Body of pancreas (tissue), 4 donors: ENCODE measurements around the gene EXOSC2. TPM values are rescaled to one million over a fixed set of nuclear protein-coding genes. Genes with fewer than 3 reads are reported as not detected.
A peak's percentile ranks its signal among the peaks of the same experiment; 100 is the strongest.

Experiments used
- ATAC-seq: fragments of 150-250 bp; one replicate; pipeline ENCODE4 v1.9.1; 2016
- DNase-seq, 4 donors: peaks; one replicate each; pipeline ENCODE4 v3.0.0-alpha.2; 2019
- H3K27ac ChIP-seq, 4 donors: fragments of 200-600 bp; sonication (generic); 1 replicate in 3 of 4; 2 replicates in 1 of 4; pipeline versions ENCODE4 v1.5.1 to v1.6.1; 2016 to 2019; ENCODE audit warnings: mild to moderate bottlenecking in 1 of 4, mixed read lengths in 1 of 4, moderate library complexity in 1 of 4
- H3K27me3 ChIP-seq, 2 donors: fragments of 200-600 bp; sonication (generic); one replicate each; pipeline ENCODE4 v1.6.0; 2016; ENCODE audit warnings: mild to moderate bottlenecking in 1 of 2
- H3K36me3 ChIP-seq, 2 donors: fragments of 200-600 bp; sonication (generic); replicated peaks in 1 of 2; 2 replicates each; pipeline ENCODE4 v1.5.1; 2016; ENCODE audit warnings: low read depth in 2 of 2; ENCODE audit not compliant: insufficient read depth in 1 of 2
- H3K4me1 ChIP-seq: fragments of 200-600 bp; sonication (generic); one replicate; pipeline ENCODE4 v1.6.0; 2016
- H3K4me3 ChIP-seq, 2 donors: fragments of 200-600 bp; sonication (generic); 1 replicate in 1 of 2; 2 replicates in 1 of 2; pipeline ENCODE4 v1.5.1; 2016 to 2019
- H3K9me3 ChIP-seq, 3 donors: fragments of 200-600 bp; sonication (generic); 1 replicate in 2 of 3; 2 replicates in 1 of 3; pipeline ENCODE4 v1.5.1; 2016
- POLR2A ChIP-seq, 3 donors: fragments of 450-650 bp; IDR thresholded peaks; one replicate each; pipeline ENCODE4 v1.6.1; 2016; ENCODE audit warnings: antibody characterized with exemption in 3 of 3, mild to moderate bottlenecking in 2 of 3
- WGBS, 2 donors: methylation state at CpG; one replicate each; pipeline ENCODE4 v1.1.5; 2017; 5-methylcytosine and 5-hydroxymethylcytosine counted together
- intact Hi-C: fragments of 100-400 bp; cut with DNase I; formaldehyde crosslinking; loops from one replicate; pipeline ENCODE4 v1.15.1; 2023
- total RNA-seq, 2 donors: library from RNA; depleted of rRNA; stranded (reverse); fragments of >200 nt; gene quantifications; one replicate each; pipeline ENCODE4 v1.1.0, GENCODE V29; 2016
- TF ChIP-seq, protein P1 (sequence below), 7 experiments: fragments of 450-650 bp in 4 of 7; fragments of 200-600 bp in 3 of 7; sonication (generic) in 3 of 7; IDR thresholded peaks; one replicate each; pipeline ENCODE4 v1.5.1; 2016 to 2019; ENCODE audit warnings: antibody characterized with exemption in 7 of 7

Gene EXOSC2
- total RNA-seq, 2 donors from 2014 or later = 12.2 to 17.1 TPM

DNA sequence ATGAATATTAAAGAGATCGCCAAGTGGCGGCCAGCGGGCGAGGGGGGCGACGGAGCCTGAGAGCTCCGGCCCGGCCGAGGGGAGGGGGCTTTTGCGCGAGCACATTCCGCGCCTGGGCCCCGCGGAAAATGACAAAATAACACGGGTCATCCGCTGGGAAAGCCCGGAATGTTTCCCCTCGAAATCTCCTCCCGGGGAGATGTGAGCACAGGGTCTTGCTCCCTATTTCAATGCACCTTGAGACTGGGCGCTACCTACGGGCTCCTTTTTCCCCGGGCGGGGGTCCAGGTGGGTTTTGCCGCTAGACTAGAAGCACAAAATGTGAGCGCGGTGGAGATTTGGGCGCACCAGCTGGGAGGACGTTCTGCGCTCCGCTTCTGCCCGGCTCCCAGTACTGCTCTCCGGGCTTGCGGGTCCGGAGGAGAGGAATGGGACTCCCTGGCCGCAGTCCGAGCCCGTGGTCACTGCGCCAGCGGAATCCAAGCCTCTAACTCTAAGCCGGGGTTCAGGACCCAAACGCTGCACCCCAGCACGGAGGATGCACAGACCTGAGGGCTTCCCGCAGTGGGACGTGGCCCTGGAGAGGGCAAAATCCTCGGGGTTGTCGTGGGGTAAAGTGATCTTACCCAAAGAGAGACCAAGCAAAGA lies 32.0 kb upstream of the EXOSC2 start:
- intact Hi-C loops = no loop called here
- WGBS, 2 donors = 4% methylated on average over 47 of the region's 47 CpGs; no CpG with 5 or more reads in 1 of the 2 donors

DNA sequence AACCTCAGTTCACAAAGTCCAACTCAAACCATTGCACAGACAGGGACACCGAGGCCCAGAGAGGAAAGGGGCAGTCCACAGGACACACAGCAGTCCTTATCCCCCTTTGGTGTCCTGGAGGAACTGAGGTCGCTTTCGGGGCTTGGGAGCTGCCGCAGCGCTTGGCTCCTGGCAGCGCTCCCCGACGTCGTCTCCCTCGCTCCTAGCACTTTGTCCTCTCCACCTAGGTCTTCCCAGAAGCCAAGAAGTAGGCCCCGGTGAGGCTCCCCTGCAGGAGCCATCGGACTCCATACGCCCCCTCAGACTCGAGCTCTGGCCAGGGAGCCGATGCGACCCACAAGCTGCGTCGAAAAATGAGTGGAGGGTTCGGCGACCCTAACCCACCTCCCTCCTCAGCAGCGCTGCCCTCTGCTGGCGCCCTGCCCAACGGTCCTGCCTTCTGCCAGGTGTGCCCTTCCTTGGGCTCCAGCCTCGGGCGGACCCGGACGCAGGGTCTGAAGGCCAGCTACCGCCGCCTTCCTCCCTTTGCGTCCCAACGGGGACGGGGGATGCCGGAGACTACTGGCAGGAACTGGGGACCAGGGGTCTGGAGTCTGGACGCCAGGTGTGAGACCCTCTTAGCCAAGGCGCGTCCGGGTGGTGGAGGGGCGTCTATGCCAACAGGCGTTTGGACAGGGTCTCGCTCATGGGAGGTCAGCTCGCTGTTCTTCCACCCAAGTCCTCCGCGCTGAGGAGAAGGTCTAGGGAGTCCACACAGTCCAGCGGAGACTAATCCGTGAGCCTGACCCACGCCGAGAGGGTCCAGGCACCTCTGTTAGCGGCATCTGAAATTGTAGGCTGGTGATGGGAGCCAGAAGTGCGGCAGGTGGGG lies 31.2 kb upstream of the EXOSC2 start:
- peaks cover 68% of the 10 kb centered on the region for H3K4me1 ChIP-seq
- DNase-seq (no peak), ATAC-seq (no peak)
- peaks cover 4 to 71% of the 10 kb centered on the region in 2 donors for H3K27me3 ChIP-seq
- TF ChIP-seq, protein P1, sequence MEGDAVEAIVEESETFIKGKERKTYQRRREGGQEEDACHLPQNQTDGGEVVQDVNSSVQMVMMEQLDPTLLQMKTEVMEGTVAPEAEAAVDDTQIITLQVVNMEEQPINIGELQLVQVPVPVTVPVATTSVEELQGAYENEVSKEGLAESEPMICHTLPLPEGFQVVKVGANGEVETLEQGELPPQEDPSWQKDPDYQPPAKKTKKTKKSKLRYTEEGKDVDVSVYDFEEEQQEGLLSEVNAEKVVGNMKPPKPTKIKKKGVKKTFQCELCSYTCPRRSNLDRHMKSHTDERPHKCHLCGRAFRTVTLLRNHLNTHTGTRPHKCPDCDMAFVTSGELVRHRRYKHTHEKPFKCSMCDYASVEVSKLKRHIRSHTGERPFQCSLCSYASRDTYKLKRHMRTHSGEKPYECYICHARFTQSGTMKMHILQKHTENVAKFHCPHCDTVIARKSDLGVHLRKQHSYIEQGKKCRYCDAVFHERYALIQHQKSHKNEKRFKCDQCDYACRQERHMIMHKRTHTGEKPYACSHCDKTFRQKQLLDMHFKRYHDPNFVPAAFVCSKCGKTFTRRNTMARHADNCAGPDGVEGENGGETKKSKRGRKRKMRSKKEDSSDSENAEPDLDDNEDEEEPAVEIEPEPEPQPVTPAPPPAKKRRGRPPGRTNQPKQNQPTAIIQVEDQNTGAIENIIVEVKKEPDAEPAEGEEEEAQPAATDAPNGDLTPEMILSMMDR (IDR thresholded peaks at IDR 0.05) = no peak
- TF ChIP-seq POLR2A (IDR thresholded peaks at IDR 0.05) = no peak
- no peaks in the 10 kb centered on the region for H3K36me3 ChIP-seq
- 5 to 27% methylated on average over 3 to 49 of the region's 49 CpGs for WGBS, 2 donors
- no peaks in the 10 kb centered on the region for H3K9me3 ChIP-seq
- H3K27ac ChIP-seq = no peak overlapping the region
- H3K4me3 ChIP-seq = no peak overlapping the region
- intact Hi-C loops = no loop called here

More for the DNA sequence above, 32.0 kb upstream of the EXOSC2 start:
- TF ChIP-seq, protein P1 (IDR thresholded peaks at IDR 0.05) = no peak
- no peak for TF ChIP-seq POLR2A (IDR thresholded peaks at IDR 0.05)
- Histone ChIP-seq H3K4me1 (peaks cover 67% of the 10 kb centered on the region), H3K9me3 (no peaks in the 10 kb centered on the region), H3K36me3 (no peaks in the 10 kb centered on the region), H3K27me3 (peaks cover 4 to 66% of the 10 kb centered on the region in 2 donors), H3K27ac (no peak overlapping the region), H3K4me3 (no peak overlapping the region)
- ATAC-seq (no peak), DNase-seq (no peak)

GRCh38 chr9:130662970-130663257 lies 30.7 kb upstream of the EXOSC2 start:
- peaks cover 4 to 74% of the 10 kb centered on the region in 2 donors for H3K27me3 ChIP-seq
- 6 to 10% methylated on average over 15 of the region's 15 CpGs for WGBS, 2 donors
- no peak for DNase-seq
- no peaks in the 10 kb centered on the region for H3K9me3 ChIP-seq
- peaks cover 68% of the 10 kb centered on the region for H3K4me1 ChIP-seq
- H3K27ac ChIP-seq = no peak overlapping the region
- no peak for TF ChIP-seq POLR2A (IDR thresholded peaks at IDR 0.05)
- TF ChIP-seq, protein P1 (IDR thresholded peaks at IDR 0.05) = no peak
- H3K36me3 ChIP-seq = no peaks in the 10 kb centered on the region
- intact Hi-C loops = no loop called here
- ATAC-seq = no peak
- no peak overlapping the region for H3K4me3 ChIP-seq

GRCh38 chr9:130663258-130663976 lies 30.2 kb upstream of the EXOSC2 start:
- Histone ChIP-seq H3K9me3 (no peaks in the 10 kb centered on the region), H3K4me1 (peaks cover 68% of the 10 kb centered on the region), H3K36me3 (no peaks in the 10 kb centered on the region), H3K4me3 (no peak overlapping the region), H3K27ac (no peak overlapping the region), H3K27me3 (peaks cover 4 to 74% of the 10 kb centered on the region in 2 donors)
- no peak for TF ChIP-seq POLR2A (IDR thresholded peaks at IDR 0.05)
- TF ChIP-seq, protein P1 (IDR thresholded peaks at IDR 0.05) = no peak
- ATAC-seq (peak; percentile 10), DNase-seq (no peak)
- intact Hi-C loops = no loop called here
- WGBS, 2 donors = 2 to 4% methylated on average over 9 to 63 of the region's 65 CpGs
